HEK293 (cell line): ENCODE results near the gene KLF2.

Experiments used
- ATF2 ChIP-seq: fragments of 450-650 bp; formaldehyde crosslinking; IDR thresholded peaks from 2 replicates; pipeline ENCODE4 v1.5.1; 2016; ENCODE audit warnings: missing biosample characterization, missing genetic modification characterization, low read depth
- BCL11B ChIP-seq: fragments of 450-650 bp; formaldehyde crosslinking; IDR thresholded peaks from 2 replicates; pipeline ENCODE4 v1.5.1; 2016; ENCODE audit warnings: low read depth, missing biosample characterization, missing genetic modification characterization
- CTCF ChIP-seq: fragments of 450-650 bp; formaldehyde crosslinking; IDR thresholded peaks from 2 replicates; pipeline ENCODE4 v1.5.1; 2016; ENCODE audit warnings: missing biosample characterization, missing genetic modification characterization
- PBX3 ChIP-seq: sonication (generic); formaldehyde crosslinking; IDR thresholded peaks from 2 replicates; pipeline ENCODE4 v1.8.1; 2022; ENCODE audit warnings: mild to moderate bottlenecking, moderate library complexity, missing genetic modification reagents
- RBAK ChIP-seq: fragments of 450-650 bp; formaldehyde crosslinking; IDR thresholded peaks from 2 replicates; pipeline ENCODE4 v1.5.1; 2016; ENCODE audit warnings: missing biosample characterization, missing genetic modification characterization
- REST ChIP-seq: fragments of 450-650 bp; formaldehyde crosslinking; IDR thresholded peaks from 2 replicates; pipeline ENCODE4 v1.5.1; 2016; ENCODE audit warnings: missing biosample characterization, missing genetic modification characterization
- YY1 ChIP-seq: fragments of 450-650 bp; formaldehyde crosslinking; IDR thresholded peaks from 2 replicates; pipeline ENCODE4 v1.5.1; 2018; ENCODE audit warnings: missing biosample characterization, missing genetic modification characterization
- ZBTB48 ChIP-seq: fragments of 450-650 bp; formaldehyde crosslinking; IDR thresholded peaks from 2 replicates; pipeline ENCODE4 v1.5.1; 2016; ENCODE audit warnings: missing biosample characterization, missing genetic modification characterization
- ZNF155 ChIP-seq: fragments of 450-650 bp; formaldehyde crosslinking; IDR thresholded peaks from 2 replicates; pipeline ENCODE4 v1.5.1; 2016; ENCODE audit warnings: missing biosample characterization, missing genetic modification characterization
- ZNF501 ChIP-seq: fragments of 450-650 bp; formaldehyde crosslinking; IDR thresholded peaks from 2 replicates; pipeline ENCODE4 v1.5.1; 2016; ENCODE audit warnings: missing biosample characterization, missing genetic modification characterization
- ZNF670 ChIP-seq: fragments of 450-650 bp; formaldehyde crosslinking; IDR thresholded peaks from 2 replicates; pipeline ENCODE4 v1.5.1; 2016; ENCODE audit warnings: missing biosample characterization, missing genetic modification characterization, low read depth
- ZNF768 ChIP-seq: fragments of 450-650 bp; formaldehyde crosslinking; IDR thresholded peaks from 2 replicates; pipeline ENCODE4 v1.5.1; 2018; ENCODE audit warnings: missing biosample characterization, mild to moderate bottlenecking, missing genetic modification characterization
- TF ChIP-seq, protein P1 (sequence below): fragments of 450-650 bp; formaldehyde crosslinking; IDR thresholded peaks from 2 replicates; pipeline ENCODE4 v1.5.1; 2017; ENCODE audit warnings: missing biosample characterization, missing genetic modification characterization

- no peak for TF ChIP-seq RBAK (tag by site-specific recombination)
- no peak for TF ChIP-seq ATF2 (tag by site-specific recombination)
- no peak for TF ChIP-seq ZNF768 (tag by site-specific recombination)
- no peak for TF ChIP-seq ZNF155
- TF ChIP-seq, protein P1, sequence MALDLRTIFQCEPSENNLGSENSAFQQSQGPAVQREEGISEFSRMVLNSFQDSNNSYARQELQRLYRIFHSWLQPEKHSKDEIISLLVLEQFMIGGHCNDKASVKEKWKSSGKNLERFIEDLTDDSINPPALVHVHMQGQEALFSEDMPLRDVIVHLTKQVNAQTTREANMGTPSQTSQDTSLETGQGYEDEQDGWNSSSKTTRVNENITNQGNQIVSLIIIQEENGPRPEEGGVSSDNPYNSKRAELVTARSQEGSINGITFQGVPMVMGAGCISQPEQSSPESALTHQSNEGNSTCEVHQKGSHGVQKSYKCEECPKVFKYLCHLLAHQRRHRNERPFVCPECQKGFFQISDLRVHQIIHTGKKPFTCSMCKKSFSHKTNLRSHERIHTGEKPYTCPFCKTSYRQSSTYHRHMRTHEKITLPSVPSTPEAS: no peak
- TF ChIP-seq BCL11B: no peak
- TF ChIP-seq ZBTB48 (tag by site-specific recombination): no peak
- TF ChIP-seq YY1 (tag by site-specific recombination): no peak
- no peak for TF ChIP-seq ZNF670 (tag by site-specific recombination)
- no peak for TF ChIP-seq ZNF501 (tag by site-specific recombination)
- TF ChIP-seq CTCF (tag by site-specific recombination): no peak
- no peak for TF ChIP-seq REST
- TF ChIP-seq PBX3 (CRISPR knock-in tag): no peak
These were observed 46.9 kb downstream of the KLF2 start for GRCh38 chr19:16371540-16371986.
